WTC11 (cell line): ENCODE data around the gene CCDC150.

ENCODE experiments used
- CREM ChIP-seq: sonication (generic); formaldehyde crosslinking; IDR thresholded peaks from 2 replicates; pipeline ENCODE4 v1.8.1; 2022; ENCODE audit warnings: mild to moderate bottlenecking, missing genetic modification reagents, moderate library complexity
- NR1H2 ChIP-seq: sonication (generic); formaldehyde crosslinking; IDR thresholded peaks from 2 replicates; pipeline ENCODE4 v1.9.0; 2021; ENCODE audit warnings: mild to moderate bottlenecking, moderate library complexity, missing genetic modification reagents
- TF ChIP-seq, protein P1 (sequence below): fragments of 200-600 bp; IDR thresholded peaks from 2 replicates; pipeline ENCODE4 v1.8.0; 2022; ENCODE audit warnings: antibody characterized with exemption

DNA sequence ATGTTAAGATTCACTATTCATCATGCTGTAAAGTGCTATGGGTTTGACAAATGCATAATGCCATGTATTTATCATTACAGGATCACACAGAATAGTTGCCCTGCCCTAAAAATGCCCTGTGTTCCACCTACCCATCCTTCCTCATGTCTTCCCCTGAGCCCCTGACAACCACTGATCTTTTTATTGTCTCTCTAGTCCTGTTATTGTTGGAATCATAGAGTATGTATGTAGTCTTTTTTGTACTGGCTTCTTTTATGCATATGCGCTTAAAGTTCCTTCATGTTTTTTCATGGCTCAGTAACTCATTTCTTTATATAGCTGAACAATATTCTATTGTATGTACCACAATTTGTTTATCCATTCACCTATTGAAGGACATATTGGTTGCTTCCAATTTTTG lies 20.3 kb downstream of the CCDC150 start:
- TF ChIP-seq, protein P1, sequence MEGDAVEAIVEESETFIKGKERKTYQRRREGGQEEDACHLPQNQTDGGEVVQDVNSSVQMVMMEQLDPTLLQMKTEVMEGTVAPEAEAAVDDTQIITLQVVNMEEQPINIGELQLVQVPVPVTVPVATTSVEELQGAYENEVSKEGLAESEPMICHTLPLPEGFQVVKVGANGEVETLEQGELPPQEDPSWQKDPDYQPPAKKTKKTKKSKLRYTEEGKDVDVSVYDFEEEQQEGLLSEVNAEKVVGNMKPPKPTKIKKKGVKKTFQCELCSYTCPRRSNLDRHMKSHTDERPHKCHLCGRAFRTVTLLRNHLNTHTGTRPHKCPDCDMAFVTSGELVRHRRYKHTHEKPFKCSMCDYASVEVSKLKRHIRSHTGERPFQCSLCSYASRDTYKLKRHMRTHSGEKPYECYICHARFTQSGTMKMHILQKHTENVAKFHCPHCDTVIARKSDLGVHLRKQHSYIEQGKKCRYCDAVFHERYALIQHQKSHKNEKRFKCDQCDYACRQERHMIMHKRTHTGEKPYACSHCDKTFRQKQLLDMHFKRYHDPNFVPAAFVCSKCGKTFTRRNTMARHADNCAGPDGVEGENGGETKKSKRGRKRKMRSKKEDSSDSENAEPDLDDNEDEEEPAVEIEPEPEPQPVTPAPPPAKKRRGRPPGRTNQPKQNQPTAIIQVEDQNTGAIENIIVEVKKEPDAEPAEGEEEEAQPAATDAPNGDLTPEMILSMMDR = no peak
- no peak for TF ChIP-seq NR1H2 (CRISPR knock-in tag)
- TF ChIP-seq CREM (CRISPR knock-in tag) = no peak
